Measurements from ENCODE around the gene GOLGA8H.
"Not testable (repeated sequence)": the region's sequence is repeated elsewhere in the genome, so short reads cannot be mapped to it uniquely, and the experiment has no call there.

Gene GOLGA8H

DNA sequence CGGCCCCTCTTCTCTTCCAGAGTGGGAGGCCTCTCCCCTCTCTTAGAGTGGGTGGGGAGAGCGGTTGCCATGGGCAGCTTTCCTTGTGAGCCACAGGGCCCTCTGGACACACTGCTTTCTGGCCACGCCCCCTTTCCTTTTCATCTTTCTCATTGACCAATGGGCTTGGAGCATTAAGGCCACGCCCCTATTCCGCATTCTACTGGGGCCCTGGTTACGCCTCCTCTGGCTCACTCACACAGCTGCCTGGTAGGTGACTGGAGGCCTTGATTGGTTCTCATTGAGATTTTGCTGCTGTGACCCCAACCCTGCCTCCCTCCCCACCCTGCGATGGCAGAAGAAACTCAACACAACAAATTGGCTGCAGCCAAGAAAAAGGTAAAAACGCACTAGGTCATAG is at the start of gene GOLGA8H:
GOLGA8H (plus strand) TSS at position 233 of the 400 bp plus-strand sequence; CDS start at position 331, 98 bp downstream.
- DNase-seq = not testable (repeated sequence)

GRCh38 chr15:30566949-30567348 is 36.9 kb upstream of the GOLGA8H start:
- not testable (repeated sequence) for DNase-seq

- DNase-seq = not testable (repeated sequence)
Measured at GRCh38 chr15:30573012-30573491, 30.8 kb upstream of the GOLGA8H start.

GRCh38 chr15:30579394-30579970 is 24.3 kb upstream of the GOLGA8H start:
- not testable (repeated sequence) for DNase-seq

DNA sequence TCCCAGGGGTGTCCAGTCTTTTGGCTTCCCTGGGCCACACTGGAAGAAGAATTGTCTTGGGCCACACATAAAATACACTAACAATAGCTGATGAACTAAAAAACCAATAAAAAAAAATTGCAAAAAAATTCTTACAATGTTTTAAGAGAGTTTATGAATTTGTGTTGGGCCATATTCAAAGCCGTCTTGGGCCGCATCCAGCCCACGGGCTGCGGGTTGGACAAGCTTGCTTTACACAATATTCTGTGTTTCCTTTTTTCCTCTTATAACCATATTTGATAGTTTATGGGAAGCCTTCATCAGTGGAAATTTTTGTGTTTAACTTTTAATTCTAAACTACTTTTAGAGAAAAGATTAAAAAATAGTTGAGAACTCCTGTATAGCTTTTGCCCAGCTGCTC is 23.1 kb upstream of the GOLGA8H start:
- DNase-seq = not testable (repeated sequence)

DNA sequence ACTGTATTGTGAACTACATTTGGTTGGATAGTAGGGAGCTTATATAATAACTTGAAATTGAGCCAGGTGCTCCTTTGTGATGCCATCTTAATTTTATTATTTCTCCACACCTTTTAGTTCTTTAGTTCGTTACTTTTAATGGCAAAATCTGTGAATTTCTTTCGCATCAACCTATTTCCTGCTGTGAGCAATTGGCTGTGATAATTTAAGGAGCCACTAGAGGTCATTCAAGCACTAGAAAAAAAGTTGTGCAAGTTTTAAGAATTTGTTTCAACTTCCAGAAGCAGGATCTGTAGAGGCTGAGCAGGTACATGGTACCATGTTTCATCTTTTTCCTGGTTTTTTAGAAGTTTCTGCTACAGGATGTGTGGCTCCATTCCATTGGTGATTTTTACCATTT is 4.9 kb upstream of the GOLGA8H start:
- DNase-seq = not testable (repeated sequence)

DNA sequence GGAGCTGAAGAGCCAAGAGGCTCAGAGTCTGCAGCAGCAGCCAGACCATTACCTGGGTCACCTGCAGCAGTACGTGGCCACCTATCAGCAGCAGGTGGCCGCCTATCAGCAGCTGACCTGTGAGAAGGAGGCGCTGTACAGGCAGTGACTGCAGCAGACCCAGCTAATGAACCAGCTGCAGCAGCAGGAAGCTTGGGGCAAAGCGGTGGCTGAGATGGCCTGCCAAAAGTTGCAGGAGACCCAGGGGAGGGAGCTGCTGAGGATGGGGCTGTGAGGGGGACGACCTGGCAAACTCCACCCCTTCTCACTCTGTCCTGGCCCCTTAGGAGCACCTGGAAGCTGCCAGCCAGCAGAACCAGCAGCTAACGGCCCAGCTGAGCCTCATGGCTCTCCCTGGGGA is 8.4 kb downstream of the GOLGA8H start:
- not testable (repeated sequence) for DNase-seq

DNA sequence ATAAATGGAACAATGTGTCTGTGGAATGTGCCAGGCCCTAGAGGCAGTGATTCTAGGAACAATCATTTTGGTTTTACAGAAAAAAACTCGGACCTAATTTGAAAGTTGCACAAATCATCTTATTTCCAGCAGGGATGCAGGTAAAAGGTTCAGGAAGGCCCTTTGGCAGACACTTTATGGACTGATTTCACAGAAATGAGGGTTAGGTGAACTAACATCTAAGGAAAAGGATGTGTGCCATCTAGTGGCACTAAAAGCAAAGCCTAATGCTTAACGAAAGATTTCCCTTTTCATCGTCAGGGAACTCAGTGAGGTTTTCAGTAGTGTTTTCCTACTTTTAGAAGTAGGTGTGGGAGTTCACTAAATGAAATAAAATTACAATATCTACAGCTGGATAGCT is 17.5 kb downstream of the GOLGA8H start:
- not testable (repeated sequence) for DNase-seq

GRCh38 chr15:30625436-30626193 is 21.8 kb downstream of the GOLGA8H start, which contains the start of gene ARHGAP11B:
Gene ARHGAP11B, plus strand, starts transcription at chr15:30626128.
- not testable (repeated sequence) for DNase-seq

DNA sequence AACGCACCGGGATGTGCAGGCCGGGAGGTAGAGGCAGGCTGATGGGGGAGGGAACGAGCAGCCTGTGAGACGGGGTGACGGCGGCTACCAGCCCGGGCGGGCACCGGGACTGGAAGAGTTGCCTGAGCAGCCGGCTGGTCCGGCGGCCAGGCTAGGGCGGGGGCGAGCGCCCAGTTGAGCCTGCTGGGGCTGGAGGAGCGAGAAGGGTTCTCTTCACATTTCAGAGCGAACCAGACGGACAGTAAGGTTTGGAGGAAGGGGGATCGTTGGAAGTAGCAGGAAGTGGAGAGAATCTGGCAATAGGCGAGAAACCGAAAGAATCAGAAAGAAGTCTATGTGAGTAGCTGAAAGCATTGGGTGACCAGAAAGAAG is 22.4 kb downstream of the GOLGA8H start:
- not testable (repeated sequence) for DNase-seq

GRCh38 chr15:30626632-30627031 is 22.8 kb downstream of the GOLGA8H start:
- DNase-seq = not testable (repeated sequence)

DNA sequence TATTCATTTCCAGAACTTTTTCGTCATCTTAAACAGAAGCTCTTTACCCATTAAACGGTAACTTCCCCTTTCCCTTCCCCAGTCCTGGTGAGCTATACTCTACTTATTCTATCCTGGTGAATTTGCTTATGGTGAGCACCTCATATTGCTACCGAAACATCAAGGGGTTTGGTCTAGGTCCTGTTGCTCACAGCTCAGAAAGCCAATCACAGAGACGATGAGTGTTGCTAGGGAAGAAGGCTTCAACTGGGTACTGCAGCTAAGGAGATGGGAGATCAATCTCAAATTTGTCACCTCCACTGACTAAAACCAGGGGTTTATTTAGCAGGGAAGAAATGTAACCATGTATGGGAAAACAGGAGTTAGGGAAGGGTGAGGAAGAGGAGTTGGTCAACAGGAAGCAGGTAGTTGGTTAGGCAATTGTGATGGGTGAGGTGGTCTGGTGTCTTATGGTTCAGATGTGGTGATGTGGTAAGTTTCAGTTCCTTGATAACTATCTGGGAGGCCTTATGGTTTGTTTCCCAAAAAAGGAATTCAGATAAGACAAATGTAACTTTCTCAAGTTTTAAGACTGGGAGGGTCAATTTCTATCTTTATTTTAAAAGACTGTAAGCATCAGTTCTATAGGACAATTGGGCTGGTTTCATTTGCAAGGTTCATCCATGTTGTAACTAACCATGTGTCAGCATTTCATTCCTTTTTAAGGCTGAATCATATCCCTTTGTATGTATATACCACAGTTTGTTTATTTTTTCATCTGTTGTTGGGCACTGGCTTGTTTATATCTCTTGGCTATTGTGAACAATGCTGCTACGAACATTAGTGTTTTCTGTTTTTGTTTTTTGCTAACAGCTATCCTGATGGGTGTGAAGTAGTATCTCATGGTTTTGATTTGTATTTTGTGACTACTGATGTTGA is 46.4 kb downstream of the GOLGA8H start:
- DNase-seq = no peak

- not testable (repeated sequence) for DNase-seq
Measured at GRCh38 chr15:30661154-30661553, 57.3 kb downstream of the GOLGA8H start.

Measured in activated CD4-positive, CD25-positive, alpha-beta regulatory T cell (primary cell).